ENCODE results near the gene SNRNP27. TPM values are rescaled to one million over a fixed set of nuclear protein-coding genes. Genes with fewer than 3 reads are reported as not detected.

SNRNP27 gene
- total and polyA plus RNA-seq, 9 of the 15 experiments (the other 6 are each of a cell fraction or from before 2014, with no cell fraction given), result 29.2 to 102 (median 65.7) TPM

- peak in 2 of 4 experiments; percentile 39 to 75 for DNase-seq (ENCODE audit: extremely low read depth in 1 of 4, low spot score in 3 of 4)
- BruUV-seq (replicated peaks), result no TSS peak
- WGBS (ENCODE audit: insufficient coverage, low coverage, missing lambda C conversion rate), result 4% methylated on average over 2 of the region's 2 CpGs
- TF ChIP-seq ZBTB12 (CRISPR knock-in tag; IDR thresholded peaks at IDR 0.05) (no peak), MNT (conservative IDR thresholded peaks at IDR 0.05) (0 out of 4 replicates have a peak, but pooled peaks of 1 of the 2 experiments have one; percentile 31), KDM2B (CRISPR knock-in tag; IDR thresholded peaks at IDR 0.05) (no peak), CEBPZ (IDR thresholded peaks at IDR 0.05; ENCODE audit: borderline replicate concordance, low read depth, low read length) (no peak), ETV1 (tag; conservative IDR thresholded peaks at IDR 0.05; ENCODE audit: low read depth) (no peak), FOXK1 (CRISPR knock-in tag; IDR thresholded peaks at IDR 0.05; ENCODE audit: borderline replicate concordance) (no peak), ZBTB17 (CRISPR knock-in tag; IDR thresholded peaks at IDR 0.05) (no peak), ARID3B (CRISPR knock-in tag; IDR thresholded peaks at IDR 0.05; ENCODE audit: borderline replicate concordance) (no peak), ZNF280A (IDR thresholded peaks at IDR 0.05; ENCODE audit: low read depth, partially characterized antibody) (no peak)
These were observed 18.3 kb downstream of the SNRNP27 start for GRCh38 chr2:69911985-69912563.

More at GRCh38 chr2:69911985-69912563, 18.3 kb downstream of the SNRNP27 start:
- H3K79me2 ChIP-seq (ENCODE audit: control insufficient read depth, insufficient read depth, low read length), result peaks cover 38% of the 10 kb centered on the region
- POLR2A ChIA-PET, result interaction anchor here (0.5 to 5.5 kb wide), 5 partner anchors 173 to 382 kb away, joined by 3 to 80 read pairs (median 4); partner anchors contain the start of gene PCBP1
- peaks cover 48% of the 10 kb centered on the region for H3K36me3 ChIP-seq (ENCODE audit: control insufficient read depth, insufficient read depth, low read length)
- no peak overlapping the region for H2AFZ ChIP-seq (ENCODE audit: low read depth, low read length)
- peak overlapping the region in 1 of 2 experiments; percentile 88; a peak in 1 of 4 replicates for H3K9ac ChIP-seq (ENCODE audit: insufficient read depth in 1 of 2, low read depth in 2 of 2, low read length in 2 of 2)
- no peak for ATAC-seq
- no peaks in the 10 kb centered on the region for H4K20me1 ChIP-seq (replicated peaks; ENCODE audit: control insufficient read depth, insufficient read depth, low read length)
- no peaks in the 10 kb centered on the region for H3K9me1 ChIP-seq (ENCODE audit: control insufficient read depth, insufficient read depth, low read length)
- intact Hi-C loops (cut with micrococcal nuclease), result loop anchor here (2.0 to 10.0 kb wide), 5 partner anchors 187 to 389 kb away; partner anchors contain the start of genes AAK1 and C2orf42
- H3K4me1 ChIP-seq (replicated peaks in 1 of 2; ENCODE audit: control insufficient read depth in 2 of 2, insufficient read depth in 2 of 2, low read length in 2 of 2), result peaks cover 8 to 15% of the 10 kb centered on the region in 2 experiments
- H3K4me3 ChIP-seq, result no peak overlapping the region
- CTCF ChIA-PET (ENCODE audit: low intra/inter-chr PET ratio), result interaction anchor here (0.6 to 4.2 kb wide), 8 partner anchors 150 to 565 kb away, joined by 3 to 30 read pairs (median 6); partner anchors contain the start of genes FAM136A and PCBP1
- in situ Hi-C loops (cut with MboI), result loop anchor here (10.0 to 25.0 kb wide), 2 partner anchors 393 to 725 kb away; partner anchors contain the start of gene FAM136A
- no peaks in the 10 kb centered on the region for H3K27me3 ChIP-seq (ENCODE audit: control insufficient read depth in 2 of 2, insufficient read depth in 2 of 2, low read length in 2 of 2)
- H3K27ac ChIP-seq (ENCODE audit: extremely low read depth, low read depth, low read length), result no peak overlapping the region
- no peaks in the 10 kb centered on the region for H3K9me3 ChIP-seq (replicated peaks; ENCODE audit: control insufficient read depth, insufficient read depth, low read depth, low read length)
- FAIRE-seq, result peak; percentile 58
- no peak overlapping the region for H3K4me2 ChIP-seq (ENCODE audit: insufficient read depth, low read length)
